ENCODE measurements around the gene TMEM123.

The TMEM123 gene

GRCh38 chr11:102422817-102423712 lies 29.5 kb downstream of the TMEM123 start:
- TF ChIP-seq CTCF (IDR thresholded peaks at IDR 0.05): no peak

GRCh38 chr11:102421261-102421660 lies 31.3 kb downstream of the TMEM123 start:
- no peak for TF ChIP-seq CTCF (IDR thresholded peaks at IDR 0.05)

GRCh38 chr11:102420547-102420946 lies 32.0 kb downstream of the TMEM123 start:
- no peak for TF ChIP-seq CTCF (IDR thresholded peaks at IDR 0.05)

GRCh38 chr11:102419181-102419580 lies 33.4 kb downstream of the TMEM123 start:
- TF ChIP-seq CTCF (IDR thresholded peaks at IDR 0.05): no peak

- TF ChIP-seq CTCF (IDR thresholded peaks at IDR 0.05): no peak
Observed at GRCh38 chr11:102416976-102417375, 35.6 kb downstream of the TMEM123 start.

GRCh38 chr11:102415304-102415916 lies 37.2 kb downstream of the TMEM123 start:
- TF ChIP-seq CTCF (IDR thresholded peaks at IDR 0.05): no peak

- no peak for TF ChIP-seq CTCF (IDR thresholded peaks at IDR 0.05)
Observed at GRCh38 chr11:102414559-102414958, 38.0 kb downstream of the TMEM123 start.

All from LNCAP (cell line).